K562 (cell line): ENCODE results near the gene NAT8L. TPM values are rescaled to one million over a fixed set of nuclear protein-coding genes. Genes with fewer than 3 reads are reported as not detected.

Source experiments
- ATAC-seq: fragments of 200-7000 bp; cut with Tn5 transposase; 3 replicates; pipeline ENCODE4 v1.9.1; 2020; ENCODE audit warnings: moderate library complexity
- BruUV-seq: library from RNA; stranded (reverse); fragments of 400-500 nt; replicated peaks from 2 replicates; lab custom pipeline; 2021; lab: Mats Ljungman, UMichigan
- CTCF ChIA-PET: fragments of 300-600 bp; formaldehyde crosslinking; extraction: SDS; loops from one replicate; lab custom pipeline; 2021; ENCODE audit warnings: low intra/inter-chr PET ratio; lab: Yijun Ruan, JAX
- POLR2A ChIA-PET: fragments of 300-600, 350-650 bp; sonication (Branson Sonifier 250); formaldehyde crosslinking; extraction: SDS; loops from one replicate; lab custom pipeline; 2021; ENCODE audit warnings: antibody characterized with exemption, inconsistent platforms; lab: Yijun Ruan, JAX
- DNase-seq, 4 experiments: peaks; one replicate each; pipeline versions ENCODE4 v3.0.0 to v3.0.0-alpha.2; 2011 to 2018; ENCODE audit warnings: low spot score in 3 of 4, mixed read lengths in 3 of 4; ENCODE audit errors: extremely low read depth in 1 of 4
- FAIRE-seq: peaks from 2 replicates; lab custom pipeline; 2011; peaks lifted over from hg19 to GRCh38; lab: Jason Lieb, UNC
- H2AFZ ChIP-seq: 2 replicates; pipeline ENCODE4 v1.6.0; 2011; ENCODE audit warnings: low read depth, low read length, control low read depth, inconsistent platforms
- H3K27ac ChIP-seq: fragments of 200-600 bp; 3 replicates; pipeline ENCODE4 v1.8.0; 2011; ENCODE audit warnings: low read depth, mild to moderate bottlenecking, control low read depth, inconsistent platforms, low read length, moderate library complexity, mixed read lengths; ENCODE audit errors: extremely low read depth
- H3K27me3 ChIP-seq, 2 experiments: fragments of 300-600 bp in 1 of 2; 2 replicates in 1 of 2; 3 replicates in 1 of 2; pipeline versions ENCODE4 v1.6.0 to v1.8.0; 2011; ENCODE audit warnings: inconsistent platforms in 2 of 2, low read length in 2 of 2, mild to moderate bottlenecking in 1 of 2, mixed read lengths in 1 of 2, moderate library complexity in 1 of 2; ENCODE audit not compliant: control insufficient read depth in 2 of 2, insufficient read depth in 2 of 2
- H3K36me3 ChIP-seq: fragments of 300-600 bp; 3 replicates; pipeline ENCODE4 v1.8.0; 2011; ENCODE audit warnings: mild to moderate bottlenecking, low read length, inconsistent platforms; ENCODE audit not compliant: control insufficient read depth, insufficient read depth
- H3K4me1 ChIP-seq, 2 experiments: fragments of 200-600 bp in 1 of 2; replicated peaks in 1 of 2; 2 replicates in 1 of 2; 3 replicates in 1 of 2; pipeline versions ENCODE4 v1.5.1 to v1.8.0; 2011; ENCODE audit warnings: inconsistent platforms in 2 of 2, low read length in 2 of 2, mild to moderate bottlenecking in 1 of 2, mixed read lengths in 1 of 2, moderate library complexity in 1 of 2; ENCODE audit not compliant: control insufficient read depth in 2 of 2, insufficient read depth in 2 of 2
- H3K4me2 ChIP-seq: 2 replicates; pipeline ENCODE4 v1.6.1; 2011; ENCODE audit warnings: low read length, control low read depth, inconsistent platforms, mixed read lengths; ENCODE audit not compliant: insufficient read depth
- H3K4me3 ChIP-seq: fragments of 200-600 bp; sonication (generic), shearing (Covaris generic); 2 replicates; pipeline ENCODE4 v1.5.1; 2016; ENCODE audit warnings: control low read depth, inconsistent platforms
- H3K79me2 ChIP-seq: fragments of 200-600 bp; 3 replicates; pipeline ENCODE4 v1.8.0; 2011; ENCODE audit warnings: low read length, inconsistent platforms; ENCODE audit not compliant: control insufficient read depth, insufficient read depth
- H3K9ac ChIP-seq, 2 experiments: 2 replicates each; pipeline versions ENCODE4 v1.6.0 to v1.6.1; 2011; ENCODE audit warnings: low read depth in 2 of 2, low read length in 2 of 2, control low read depth in 1 of 2, inconsistent platforms in 1 of 2, mild to moderate bottlenecking in 1 of 2, mixed read lengths in 1 of 2; ENCODE audit not compliant: insufficient read depth in 1 of 2
- H3K9me1 ChIP-seq: one replicate; pipeline ENCODE4 v1.6.0; 2011; ENCODE audit warnings: inconsistent platforms, mild to moderate bottlenecking, low read length, moderate library complexity; ENCODE audit not compliant: control insufficient read depth, insufficient read depth
- H3K9me3 ChIP-seq: replicated peaks from 2 replicates; pipeline ENCODE4 v1.5.1; 2011; ENCODE audit warnings: low read depth, low read length, inconsistent platforms; ENCODE audit not compliant: control insufficient read depth, insufficient read depth
- H4K20me1 ChIP-seq: replicated peaks from 2 replicates; pipeline ENCODE4 v1.6.1; 2011; ENCODE audit warnings: low read length, inconsistent platforms, mixed read lengths; ENCODE audit not compliant: control insufficient read depth, insufficient read depth
- CTBP1 ChIP-seq: fragments of 450-650 bp; IDR thresholded peaks from 2 replicates; pipeline ENCODE4 v1.6.1; 2016; ENCODE audit warnings: borderline replicate concordance
- NBN ChIP-seq: fragments of 450-650 bp; IDR thresholded peaks from 2 replicates; pipeline ENCODE4 v1.6.1; 2016; ENCODE audit warnings: low read depth, mild to moderate bottlenecking
- ZNF311 ChIP-seq: fragments of 250-450 bp; sonication (Bioruptor Pico); IDR thresholded peaks from 2 replicates; pipeline ENCODE4 v1.4.0; 2020; ENCODE audit warnings: mild to moderate bottlenecking, moderate library complexity
- WGBS: fragments of 100-300 bp; shearing (Covaris generic); methylation state at CpG from one replicate; pipeline ENCODE4 v1.1.6; 2016; ENCODE audit warnings: low coverage, mixed read lengths; ENCODE audit not compliant: insufficient coverage; ENCODE audit errors: missing lambda C conversion rate; 5-methylcytosine and 5-hydroxymethylcytosine counted together
- in situ Hi-C: fragments of 300-500 bp; cut with MboI; formaldehyde crosslinking; loops from 4 replicates; pipeline ENCODE4 v1.15.0; 2018; ENCODE audit warnings: inconsistent platforms, mixed read lengths
- intact Hi-C: fragments of 100-400 bp; cut with micrococcal nuclease; formaldehyde crosslinking; loops from 2 replicates; pipeline ENCODE4 v1.14.2; 2022
- polyA plus RNA-seq, 8 experiments: library from polyadenylated mRNA; depleted of rRNA in 4 of 8; stranded (reverse) in 5 of 8; unstranded in 3 of 8; fragments of >200 nt; fragmentation: Nextera tagmentation in 2 of 8; fragmentation: Illumina TruSeq in 1 of 8; extraction: Ambion mirVana in 2 of 8; extraction: Trizol in 1 of 8; gene quantifications; 2 replicates each; pipeline versions ENCODE4 v1.2.1 to v1.2.3, GENCODE V29; 2011 to 2014; ENCODE audit warnings: inconsistent platforms in 1 of 8, missing spikeins in 1 of 8
- total RNA-seq, 7 experiments: library from RNA; depleted of rRNA in 6 of 7; stranded (reverse); fragments of >200 nt in 6 of 7; fragmentation: Illumina TruSeq in 2 of 7; extraction: Trizol in 2 of 7; gene quantifications; 2 replicates each; pipeline versions ENCODE4 v1.2.1 to v1.2.3, GENCODE V29; 2011 to 2021; ENCODE audit warnings: low replicate concordance in 1 of 7
- TF ChIP-seq, protein P1 (sequence below): sonication (generic); formaldehyde crosslinking; IDR thresholded peaks from 2 replicates; pipeline ENCODE4 v1.8.1; 2023; ENCODE audit warnings: mild to moderate bottlenecking, missing genetic modification reagents

The NAT8L gene
- total and polyA plus RNA-seq, 9 of the 15 experiments (the other 6 are each of a cell fraction or from before 2014, with no cell fraction given) = 0.06 to 11.0 (median 1.5) TPM

DNA sequence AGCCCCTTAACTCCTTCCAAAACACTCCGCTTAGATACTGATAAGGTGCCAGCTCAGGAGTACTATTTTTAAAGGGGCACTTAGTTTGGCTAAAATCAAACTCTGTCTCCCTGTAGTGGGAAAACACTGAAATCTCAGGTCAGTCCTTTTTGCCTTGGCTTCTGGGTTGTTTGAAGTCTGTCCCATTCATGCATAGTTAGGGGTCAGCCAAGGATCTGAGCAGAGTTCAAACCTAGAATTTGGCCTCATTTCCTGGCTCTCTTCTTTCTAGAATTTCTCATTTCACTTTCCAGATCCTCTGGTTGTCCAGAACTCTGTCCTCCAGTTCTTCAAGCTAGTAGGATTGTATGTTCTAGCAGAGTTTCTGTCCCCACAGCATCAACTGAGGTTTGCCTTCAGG is 31.5 kb downstream of the NAT8L start:
- CTCF ChIA-PET = no interaction called here
- BruUV-seq = no TSS peak
- H3K9me3 ChIP-seq = no peaks in the 10 kb centered on the region
- no peak for ATAC-seq
- intact Hi-C loops (no loop called here), in situ Hi-C loops (no loop called here)
- H3K36me3 ChIP-seq = no peaks in the 10 kb centered on the region
- peaks cover 0 to 3% of the 10 kb centered on the region in 2 experiments; a peak in 1 of 5 replicates for H3K4me1 ChIP-seq
- FAIRE-seq = no peak
- WGBS = 27% methylated on average over 1 of the region's 1 CpG
- no peak for DNase-seq
- TF ChIP-seq NBN (no peak), ZNF311 (CRISPR knock-in tag) (no peak), CTBP1 (no peak)
- TF ChIP-seq, protein P1, sequence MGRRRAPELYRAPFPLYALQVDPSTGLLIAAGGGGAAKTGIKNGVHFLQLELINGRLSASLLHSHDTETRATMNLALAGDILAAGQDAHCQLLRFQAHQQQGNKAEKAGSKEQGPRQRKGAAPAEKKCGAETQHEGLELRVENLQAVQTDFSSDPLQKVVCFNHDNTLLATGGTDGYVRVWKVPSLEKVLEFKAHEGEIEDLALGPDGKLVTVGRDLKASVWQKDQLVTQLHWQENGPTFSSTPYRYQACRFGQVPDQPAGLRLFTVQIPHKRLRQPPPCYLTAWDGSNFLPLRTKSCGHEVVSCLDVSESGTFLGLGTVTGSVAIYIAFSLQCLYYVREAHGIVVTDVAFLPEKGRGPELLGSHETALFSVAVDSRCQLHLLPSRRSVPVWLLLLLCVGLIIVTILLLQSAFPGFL (CRISPR knock-in tag) = no peak
- H3K9ac ChIP-seq = no peak overlapping the region
- H3K79me2 ChIP-seq = no peaks in the 10 kb centered on the region
- H3K27me3 ChIP-seq = peaks cover 12 to 57% of the 10 kb centered on the region in 2 experiments
- H3K4me2 ChIP-seq = no peak overlapping the region
- no peak overlapping the region for H2AFZ ChIP-seq
- H3K4me3 ChIP-seq = no peak overlapping the region
- POLR2A ChIA-PET = no interaction called here
- no peak overlapping the region for H3K27ac ChIP-seq
- H3K9me1 ChIP-seq = no peaks in the 10 kb centered on the region
- no peaks in the 10 kb centered on the region for H4K20me1 ChIP-seq
